PFSK-1 (cell line): ENCODE results near the gene GDI1.

Experiments used
- FOXP2 ChIP-seq: optimal IDR thresholded peaks from 2 replicates; pipeline ENCODE3; 2011; ENCODE audit warnings: borderline replicate concordance, control low read depth, inconsistent platforms; ENCODE audit not compliant: insufficient read depth; ENCODE audit errors: extremely low read length, extremely low read depth
- POLR2AphosphoS5 ChIP-seq: IDR thresholded peaks from 2 replicates; pipeline ENCODE4 v1.6.1; 2012; ENCODE audit warnings: low read depth, mild to moderate bottlenecking, control low read depth, low read length, moderate library complexity
- SIN3A ChIP-seq: IDR thresholded peaks from 2 replicates; pipeline ENCODE4 v1.6.1; 2012; ENCODE audit warnings: mild to moderate bottlenecking, low read length, moderate library complexity, borderline replicate concordance; ENCODE audit not compliant: insufficient read depth
- TAF1 ChIP-seq: IDR thresholded peaks from 2 replicates; pipeline ENCODE4 v1.6.1; 2012; ENCODE audit warnings: low read length, control low read depth, borderline replicate concordance; ENCODE audit not compliant: insufficient read depth
- TF ChIP-seq, protein P1 (sequence below), 2 experiments: IDR thresholded peaks; 2 replicates each; pipeline versions ENCODE4 v1.6.1 to v1.8.0; 2011 to 2012; ENCODE audit warnings: low read depth in 2 of 2, low read length in 2 of 2, control low read depth in 1 of 2, inconsistent platforms in 1 of 2, mild to moderate bottlenecking in 1 of 2, moderate library complexity in 1 of 2; ENCODE audit not compliant: insufficient read depth in 1 of 2

GDI1 gene

DNA sequence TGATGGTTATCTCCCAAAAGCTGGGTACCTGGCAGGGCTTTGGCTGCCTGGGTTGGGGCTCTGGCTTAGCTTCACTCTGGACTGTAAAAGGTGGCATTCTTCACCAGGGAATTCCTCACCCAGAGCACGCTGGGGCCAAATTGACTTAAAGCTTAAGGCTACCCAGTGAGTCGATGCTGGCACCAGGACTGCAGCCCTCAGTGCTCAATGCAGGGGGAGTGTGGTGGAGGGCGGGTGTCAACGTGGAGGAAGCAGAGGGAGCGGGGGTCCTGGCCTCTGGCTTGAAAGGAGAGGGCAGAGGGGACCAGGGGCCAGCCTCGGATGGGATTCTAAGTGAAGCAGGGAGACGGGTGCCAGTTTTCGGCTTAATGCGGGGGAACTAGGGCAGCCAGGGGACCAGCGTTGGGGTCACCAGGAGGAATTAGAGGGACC lies 6.5 kb downstream of the GDI1 start:
- TF ChIP-seq FOXP2: no peak
- no peak for TF ChIP-seq SIN3A
- TF ChIP-seq, protein P1, sequence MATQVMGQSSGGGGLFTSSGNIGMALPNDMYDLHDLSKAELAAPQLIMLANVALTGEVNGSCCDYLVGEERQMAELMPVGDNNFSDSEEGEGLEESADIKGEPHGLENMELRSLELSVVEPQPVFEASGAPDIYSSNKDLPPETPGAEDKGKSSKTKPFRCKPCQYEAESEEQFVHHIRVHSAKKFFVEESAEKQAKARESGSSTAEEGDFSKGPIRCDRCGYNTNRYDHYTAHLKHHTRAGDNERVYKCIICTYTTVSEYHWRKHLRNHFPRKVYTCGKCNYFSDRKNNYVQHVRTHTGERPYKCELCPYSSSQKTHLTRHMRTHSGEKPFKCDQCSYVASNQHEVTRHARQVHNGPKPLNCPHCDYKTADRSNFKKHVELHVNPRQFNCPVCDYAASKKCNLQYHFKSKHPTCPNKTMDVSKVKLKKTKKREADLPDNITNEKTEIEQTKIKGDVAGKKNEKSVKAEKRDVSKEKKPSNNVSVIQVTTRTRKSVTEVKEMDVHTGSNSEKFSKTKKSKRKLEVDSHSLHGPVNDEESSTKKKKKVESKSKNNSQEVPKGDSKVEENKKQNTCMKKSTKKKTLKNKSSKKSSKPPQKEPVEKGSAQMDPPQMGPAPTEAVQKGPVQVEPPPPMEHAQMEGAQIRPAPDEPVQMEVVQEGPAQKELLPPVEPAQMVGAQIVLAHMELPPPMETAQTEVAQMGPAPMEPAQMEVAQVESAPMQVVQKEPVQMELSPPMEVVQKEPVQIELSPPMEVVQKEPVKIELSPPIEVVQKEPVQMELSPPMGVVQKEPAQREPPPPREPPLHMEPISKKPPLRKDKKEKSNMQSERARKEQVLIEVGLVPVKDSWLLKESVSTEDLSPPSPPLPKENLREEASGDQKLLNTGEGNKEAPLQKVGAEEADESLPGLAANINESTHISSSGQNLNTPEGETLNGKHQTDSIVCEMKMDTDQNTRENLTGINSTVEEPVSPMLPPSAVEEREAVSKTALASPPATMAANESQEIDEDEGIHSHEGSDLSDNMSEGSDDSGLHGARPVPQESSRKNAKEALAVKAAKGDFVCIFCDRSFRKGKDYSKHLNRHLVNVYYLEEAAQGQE (IDR thresholded peaks at IDR 0.05; ENCODE audit: insufficient read depth in 1 of 2, low read depth in 2 of 2, low read length in 2 of 2): no peak
- TF ChIP-seq TAF1: no peak
- no peak; the same call in 1 of the 2 replicates for TF ChIP-seq POLR2AphosphoS5

DNA sequence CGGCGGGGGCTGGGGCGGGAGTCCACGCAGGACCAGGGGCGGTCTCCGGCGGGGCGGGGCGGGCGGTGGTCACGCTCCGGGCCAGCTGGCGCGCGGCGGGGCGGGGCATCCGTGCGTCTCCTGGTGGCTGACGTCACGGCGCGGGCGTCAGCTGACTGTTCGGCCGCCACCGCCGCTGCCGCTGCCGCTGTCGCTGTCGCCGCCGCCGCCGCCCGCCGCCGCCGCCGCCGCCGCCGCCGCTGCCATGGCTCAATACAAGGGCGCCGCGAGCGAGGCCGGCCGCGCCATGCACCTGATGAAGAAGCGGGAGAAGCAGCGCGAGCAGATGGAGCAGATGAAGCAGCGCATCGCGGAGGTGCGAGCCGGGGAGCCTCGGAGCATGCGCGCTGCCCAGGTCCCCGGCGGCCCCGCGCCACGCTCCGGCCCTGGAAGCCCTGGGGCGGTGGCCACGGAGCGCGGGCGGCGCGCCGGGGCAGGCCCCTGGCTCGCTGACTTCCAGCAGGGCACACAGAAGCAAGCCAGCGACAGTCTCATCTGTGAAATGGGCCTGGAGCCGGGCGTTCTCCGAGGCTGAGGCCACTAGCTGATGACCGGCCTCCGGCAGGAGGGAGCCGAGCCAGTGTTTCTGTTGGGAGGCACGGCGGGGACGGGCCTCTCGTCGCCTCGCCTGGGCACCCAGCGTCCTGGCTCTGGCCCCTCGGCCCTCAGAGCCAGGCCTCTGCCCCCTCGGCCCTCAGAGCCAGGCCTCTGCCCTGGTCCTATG lies 7.2 kb downstream of the GDI1 start, which contains the start of gene FAM50A:
FAM50A (plus strand) TSS at position 150 of the 763 bp plus-strand sequence; CDS start at position 245, 95 bp downstream.
- TF ChIP-seq, protein P1 (IDR thresholded peaks at IDR 0.05; ENCODE audit: insufficient read depth in 1 of 2, low read depth in 2 of 2, low read length in 2 of 2): no peak
- no peak for TF ChIP-seq SIN3A
- no peak for TF ChIP-seq FOXP2
- TF ChIP-seq POLR2AphosphoS5: no peak
- no peak for TF ChIP-seq TAF1

DNA sequence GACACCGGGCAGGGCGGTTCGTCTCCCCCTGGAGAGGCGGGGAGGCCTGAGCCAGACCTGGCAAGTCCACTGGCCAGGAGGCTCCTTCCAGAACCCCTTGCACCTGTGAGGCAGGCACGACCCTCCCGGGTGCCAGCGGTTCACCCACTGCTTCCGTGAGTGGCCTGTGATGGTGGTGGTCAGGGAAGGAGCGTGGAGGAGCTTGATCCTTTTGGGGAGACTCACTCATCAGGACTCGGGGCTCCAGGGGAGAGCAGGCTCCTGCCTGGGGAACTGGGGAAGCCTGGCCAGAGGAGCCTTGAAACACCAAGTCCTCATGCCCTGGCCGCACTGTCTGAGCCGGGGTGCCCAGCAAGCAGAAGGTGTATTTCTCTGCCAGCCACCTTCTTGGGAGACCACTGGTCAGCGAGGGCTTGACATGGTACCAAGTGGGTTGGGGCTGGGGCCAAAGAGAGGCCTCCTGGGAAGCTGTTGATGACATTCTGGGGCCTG lies 7.8 kb downstream of the GDI1 start:
- TF ChIP-seq SIN3A (no peak), TAF1 (no peak), FOXP2 (no peak), POLR2AphosphoS5 (no peak)
- TF ChIP-seq, protein P1 (IDR thresholded peaks at IDR 0.05; ENCODE audit: insufficient read depth in 1 of 2, low read depth in 2 of 2, low read length in 2 of 2): no peak

DNA sequence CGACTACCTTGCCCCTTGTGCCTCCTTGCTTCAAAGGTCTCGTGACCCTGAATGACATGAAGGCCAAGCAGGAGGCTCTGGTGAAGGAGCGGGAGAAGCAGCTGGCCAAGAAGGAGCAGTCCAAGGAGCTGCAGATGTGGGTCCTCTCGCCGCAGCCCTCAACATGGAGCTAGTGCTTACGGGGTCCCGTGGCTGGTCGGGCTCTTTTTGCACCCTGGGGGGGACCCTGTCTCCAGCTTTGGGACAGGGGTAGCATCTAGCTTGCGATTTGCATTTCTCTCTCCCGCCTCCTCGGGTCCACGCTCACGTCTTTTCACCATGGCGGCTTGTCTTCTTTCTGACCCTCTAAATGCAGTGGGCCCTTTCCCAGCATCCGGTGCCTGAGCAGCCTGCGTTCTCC lies 8.8 kb downstream of the GDI1 start:
- TF ChIP-seq TAF1 (no peak), SIN3A (no peak), FOXP2 (no peak), POLR2AphosphoS5 (no peak)
- TF ChIP-seq, protein P1 (IDR thresholded peaks at IDR 0.05; ENCODE audit: insufficient read depth in 1 of 2, low read depth in 2 of 2, low read length in 2 of 2): no peak

DNA sequence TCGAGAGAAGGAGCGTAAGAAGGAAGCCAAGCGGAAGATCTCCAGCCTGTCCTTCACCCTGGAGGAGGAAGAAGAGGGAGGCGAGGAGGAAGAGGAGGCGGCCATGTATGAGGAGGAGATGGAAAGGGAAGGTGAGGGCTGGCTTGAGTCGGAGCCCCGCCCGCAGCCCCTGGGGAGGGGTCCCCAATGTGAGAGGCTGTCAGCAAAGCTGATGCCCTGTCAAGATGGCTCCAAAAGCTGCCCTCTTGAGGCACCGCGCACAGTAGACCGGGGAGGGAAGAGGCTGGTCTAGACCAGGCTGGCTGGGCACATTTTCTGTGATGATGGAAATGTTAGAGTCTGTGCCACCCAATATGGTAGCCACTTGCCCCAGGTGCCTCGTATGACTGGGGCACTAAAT lies 9.5 kb downstream of the GDI1 start:
- TF ChIP-seq TAF1 (no peak), FOXP2 (no peak), SIN3A (no peak), POLR2AphosphoS5 (no peak)
- TF ChIP-seq, protein P1 (IDR thresholded peaks at IDR 0.05; ENCODE audit: insufficient read depth in 1 of 2, low read depth in 2 of 2, low read length in 2 of 2): no peak
